GM18520 (cell line): ENCODE results near the gene FGFR2.
"Not testable (repeated sequence)": the region's sequence is repeated elsewhere in the genome, so short reads cannot be mapped to it uniquely, and the experiment has no call there.

Experiments
- ATAC-seq: cut with Tn5 transposase; IDR thresholded peaks from one replicate; pipeline ENCODE4 v1.9.1; 2021; ENCODE audit not compliant: unreplicated experiment

FGFR2 gene

DNA sequence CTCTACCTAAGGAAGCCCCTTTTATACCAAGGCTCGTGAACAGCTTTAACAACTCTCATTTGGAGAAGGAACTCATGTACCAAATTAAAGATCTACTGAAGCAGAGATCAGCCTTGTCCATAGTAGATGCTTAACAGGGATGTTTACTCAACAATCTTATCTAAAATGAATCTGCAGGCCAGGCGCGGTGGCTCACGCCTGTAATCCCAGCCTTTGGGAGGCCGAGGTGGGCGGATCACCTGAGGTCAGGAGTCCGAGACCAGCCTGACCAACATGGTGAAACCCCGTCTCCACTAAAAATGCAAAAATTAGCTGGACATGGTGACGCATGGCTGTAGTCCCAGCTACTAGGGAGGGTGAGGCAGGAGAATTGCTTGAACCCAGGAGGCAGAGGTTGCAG is 43.3 kb downstream of the FGFR2 start:
- ATAC-seq: not testable (repeated sequence)

DNA sequence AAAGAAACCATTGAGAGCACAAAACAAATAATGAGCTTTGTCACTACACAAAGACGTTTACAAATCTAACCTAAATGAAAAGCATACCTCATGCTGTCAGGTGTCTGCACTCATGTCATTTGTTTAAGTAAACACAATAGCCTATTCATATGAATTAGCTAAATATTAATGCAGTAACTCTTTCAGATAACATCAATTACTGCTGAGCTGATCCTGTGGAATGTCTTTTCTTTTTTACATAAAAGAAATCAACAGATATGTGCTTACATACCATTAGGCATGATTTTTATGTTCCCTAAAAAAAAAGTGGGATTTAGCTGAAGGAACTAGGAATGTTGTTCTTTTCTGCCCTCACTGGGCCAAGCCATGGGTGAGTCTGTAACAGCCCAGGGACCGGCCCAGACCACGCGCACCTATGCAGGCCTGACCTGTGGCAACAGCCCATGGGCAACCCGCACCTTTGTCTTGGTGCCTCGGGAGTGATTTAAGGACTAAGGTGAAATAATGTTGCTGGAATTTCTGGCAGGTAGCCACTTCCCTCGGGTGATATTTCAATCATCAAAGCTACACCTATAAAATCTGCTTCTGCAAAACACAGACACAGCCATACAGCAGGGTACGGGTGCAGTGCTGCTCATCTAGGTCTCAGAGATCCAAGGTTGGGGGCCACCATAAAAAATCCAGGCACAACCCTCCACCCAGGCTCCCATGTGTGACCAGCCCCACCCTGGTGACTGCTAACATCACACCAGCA is 44.6 kb downstream of the FGFR2 start:
- no peak for ATAC-seq

DNA sequence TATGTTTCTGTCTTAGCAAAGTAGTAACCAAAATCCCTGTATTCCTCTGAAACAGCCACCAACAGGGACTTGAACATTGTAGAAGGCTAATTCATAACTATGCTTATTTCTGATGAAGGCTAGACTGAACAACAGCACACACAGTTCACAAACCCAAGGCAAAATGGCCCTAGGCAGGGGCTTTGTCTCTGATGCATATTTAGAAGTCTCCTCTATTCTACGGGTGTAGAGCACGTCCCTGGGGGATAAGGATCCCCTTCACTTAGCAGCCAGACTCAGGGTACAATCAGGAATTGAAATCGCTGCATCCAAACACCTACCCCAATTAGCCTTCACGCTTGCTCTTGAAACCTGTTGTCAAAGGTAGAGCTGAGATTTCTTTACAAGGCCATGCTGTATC is 45.5 kb downstream of the FGFR2 start:
- no peak for ATAC-seq

DNA sequence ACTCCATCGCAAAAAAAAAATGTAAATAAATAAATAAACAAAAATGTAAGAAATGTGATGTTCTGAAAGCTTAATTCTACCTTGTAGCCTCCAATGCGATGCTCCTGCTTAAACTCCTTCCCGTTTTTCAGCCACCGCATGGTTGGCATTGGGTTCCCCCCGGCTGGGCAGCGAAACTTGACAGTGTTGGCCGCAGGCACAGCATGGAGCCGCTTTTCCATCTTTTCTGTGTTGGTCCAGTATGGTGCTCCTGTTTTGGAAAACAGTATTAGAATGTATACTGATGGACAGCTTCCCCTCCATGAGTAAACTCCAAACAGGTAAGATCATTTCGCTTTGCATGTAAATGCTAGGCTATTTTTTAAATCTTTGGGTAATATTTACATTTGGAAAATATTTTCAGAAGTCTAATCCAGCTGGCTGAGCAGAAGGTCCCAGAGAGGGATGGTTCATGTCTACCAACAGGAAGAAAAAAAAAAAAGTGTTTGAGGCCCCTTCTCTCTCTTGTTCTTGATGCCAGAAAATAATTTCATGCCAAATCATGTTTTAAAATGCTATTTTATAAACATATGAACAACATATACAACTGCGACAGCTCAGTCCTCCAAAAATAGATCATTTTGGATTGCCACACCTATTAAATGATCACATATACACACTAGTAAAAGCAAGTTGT is 46.9 kb downstream of the FGFR2 start:
- ATAC-seq: no peak

DNA sequence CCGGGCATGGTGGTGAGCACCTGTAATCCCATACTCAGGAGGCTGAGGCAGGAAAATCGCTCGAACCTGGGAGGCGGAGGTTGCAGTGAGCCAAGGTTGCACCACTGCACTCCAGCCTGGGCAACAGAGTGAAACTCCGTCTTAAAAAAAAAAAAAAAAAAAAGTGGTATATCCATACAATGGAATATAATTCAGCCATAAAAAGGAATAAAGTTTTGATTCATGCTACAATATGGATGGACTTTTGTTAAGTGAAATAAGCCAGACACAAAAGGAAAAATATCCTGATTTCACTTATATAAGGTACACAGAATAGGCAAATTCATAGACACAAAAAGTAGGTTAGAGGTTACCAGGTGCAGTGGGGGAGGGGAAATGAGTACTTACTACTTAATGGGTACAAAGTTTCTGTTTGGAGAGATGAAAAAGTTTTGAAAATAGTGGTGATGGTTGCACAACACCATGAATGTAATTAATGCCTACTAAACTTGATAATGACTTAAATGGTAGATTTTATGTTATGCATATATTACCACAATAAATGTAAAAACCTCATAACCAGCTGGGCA is 53.9 kb downstream of the FGFR2 start:
- ATAC-seq: no peak

DNA sequence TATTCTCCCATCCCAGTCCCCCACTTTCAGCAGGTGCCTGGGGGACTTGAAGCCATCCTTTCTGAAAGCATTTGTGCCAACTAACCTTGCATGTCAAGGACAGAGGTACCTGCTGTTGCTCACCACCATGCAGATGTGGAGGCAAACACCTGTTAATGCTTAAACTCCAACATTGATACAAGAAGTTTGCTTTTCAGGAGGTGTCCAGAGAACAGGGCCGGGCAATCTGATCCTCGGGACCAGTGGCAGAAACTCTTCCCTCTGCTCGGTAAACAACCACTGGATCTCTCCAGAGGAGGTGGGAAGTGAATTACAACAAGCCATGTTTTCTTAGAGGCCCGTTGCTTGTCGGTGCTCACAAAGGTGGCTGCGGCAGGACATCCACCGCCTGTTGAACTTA is 54.7 kb downstream of the FGFR2 start:
- ATAC-seq: no peak

DNA sequence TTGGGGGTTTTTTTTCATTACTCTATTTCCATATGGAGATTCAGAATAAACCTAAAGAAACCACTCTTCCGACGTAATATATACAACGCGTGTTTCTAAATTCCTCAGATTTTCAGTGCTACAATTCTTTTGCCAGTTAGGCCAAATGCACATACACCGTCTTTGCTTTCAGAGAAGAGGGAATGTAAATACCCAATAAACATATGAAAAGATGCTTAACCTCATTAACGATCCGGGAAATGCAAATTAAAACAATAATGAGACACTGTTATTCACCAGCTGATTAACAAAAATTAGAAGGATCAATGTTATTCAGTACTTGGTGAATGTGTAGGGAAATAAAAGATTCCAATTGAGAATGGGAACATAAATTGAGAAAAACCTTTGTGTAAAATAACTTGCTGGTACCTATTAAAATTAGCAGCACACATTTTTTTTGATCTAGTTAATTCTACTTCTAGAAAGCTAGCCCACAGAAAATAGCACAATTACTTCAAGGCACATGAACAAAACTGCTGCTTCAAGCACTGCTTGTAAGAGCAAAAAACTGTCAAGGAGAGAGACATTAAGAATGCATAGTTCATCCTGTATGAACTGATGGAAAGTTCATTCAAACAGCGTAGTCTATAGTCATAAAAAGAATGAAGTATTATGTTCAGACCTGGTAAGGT is 56.7 kb downstream of the FGFR2 start:
- no peak for ATAC-seq

DNA sequence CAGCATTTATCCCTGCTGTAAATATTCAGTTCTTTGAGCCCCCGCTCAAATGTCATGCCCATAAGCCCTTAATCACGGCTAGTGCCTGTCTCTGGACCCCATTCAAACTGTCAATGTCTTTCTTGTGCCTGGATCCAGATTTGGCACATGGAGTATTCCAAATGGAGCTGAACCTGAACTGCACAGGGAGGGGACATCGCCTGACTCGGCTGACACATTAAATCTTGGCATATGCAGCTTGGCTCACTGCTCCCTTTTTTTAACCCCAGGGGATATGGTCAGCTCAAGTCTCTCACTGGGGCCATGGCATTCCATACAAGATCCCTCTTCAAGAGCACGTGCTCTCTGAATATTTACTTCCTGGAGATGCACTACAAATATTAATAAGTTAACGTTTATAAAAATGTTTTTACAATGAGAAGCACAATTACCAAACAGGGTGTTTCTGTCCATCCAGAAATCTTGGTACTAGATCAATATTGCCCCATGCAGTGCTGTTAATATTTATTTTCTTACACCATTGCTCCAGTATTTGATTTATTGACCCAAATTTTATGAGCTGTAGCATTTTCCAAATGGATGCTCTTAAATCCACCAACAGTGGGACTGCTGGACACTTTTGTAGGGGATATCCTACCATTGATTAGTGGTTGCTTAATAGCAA is 57.4 kb downstream of the FGFR2 start:
- no peak for ATAC-seq

DNA sequence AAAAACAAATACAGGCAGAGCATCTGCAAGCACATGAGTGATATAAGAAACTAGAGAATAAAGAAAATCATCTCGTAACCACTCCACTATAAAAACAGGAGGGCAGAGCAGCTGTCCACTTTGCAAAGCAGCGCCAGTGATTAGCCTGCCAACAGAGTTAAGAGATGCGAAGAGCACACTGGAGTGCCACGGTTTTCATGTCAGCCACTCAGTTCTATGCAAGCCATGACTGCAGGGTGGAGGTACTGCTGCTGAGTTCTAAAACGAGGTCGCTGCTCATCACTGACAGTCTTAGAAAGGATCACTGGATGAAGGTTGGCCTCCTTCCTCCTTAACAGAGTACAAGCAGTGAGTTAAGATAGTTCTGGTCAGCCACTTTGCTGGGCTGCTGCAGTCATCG is 58.5 kb downstream of the FGFR2 start:
- ATAC-seq: no peak

DNA sequence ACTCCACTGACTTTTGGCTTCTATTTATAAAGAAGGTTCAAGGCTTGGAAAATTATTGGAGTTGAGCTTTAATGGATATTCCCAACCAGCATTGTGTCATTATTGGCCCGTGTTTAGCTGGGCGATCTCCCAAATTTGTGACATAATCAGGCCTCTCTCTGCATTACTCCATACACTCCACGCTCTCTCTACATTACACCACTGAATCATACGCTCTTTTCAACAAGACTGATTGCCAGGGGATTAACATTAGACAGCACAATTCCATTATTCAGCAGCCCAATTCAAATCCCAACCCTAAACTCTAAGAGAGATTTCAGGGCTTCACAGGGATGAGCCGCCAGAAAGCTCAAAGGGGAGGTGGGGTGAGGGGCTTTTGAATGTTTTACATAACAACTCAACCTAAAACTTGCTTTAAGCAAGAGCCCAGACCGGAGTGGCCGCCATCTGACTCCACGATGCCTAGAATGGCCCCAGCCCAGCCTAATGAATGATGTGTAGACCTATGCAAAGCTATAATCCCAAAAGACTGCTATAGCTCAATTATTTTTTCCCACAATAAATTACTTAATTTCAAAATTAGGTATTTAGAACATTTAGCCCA is 61.8 kb downstream of the FGFR2 start:
- ATAC-seq: no peak

DNA sequence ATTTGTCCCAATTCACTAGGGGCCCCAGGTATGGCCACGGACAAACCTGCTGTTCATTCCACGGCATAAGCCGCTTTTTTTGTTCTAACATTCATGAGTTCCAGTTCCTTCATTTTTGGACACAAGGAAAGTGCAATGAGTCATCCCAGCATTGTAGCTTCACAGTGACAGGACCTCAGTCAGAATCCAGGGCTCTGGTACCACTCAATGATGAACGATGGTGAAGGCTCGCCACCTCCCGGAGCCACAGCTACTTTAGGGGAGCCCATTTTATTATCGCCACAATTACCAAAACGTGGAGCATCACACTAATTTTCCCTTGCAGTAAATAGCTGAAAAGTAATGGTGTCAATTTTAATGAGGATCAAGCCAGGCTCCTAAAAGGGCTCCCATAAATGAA is 62.9 kb downstream of the FGFR2 start:
- ATAC-seq: no peak

DNA sequence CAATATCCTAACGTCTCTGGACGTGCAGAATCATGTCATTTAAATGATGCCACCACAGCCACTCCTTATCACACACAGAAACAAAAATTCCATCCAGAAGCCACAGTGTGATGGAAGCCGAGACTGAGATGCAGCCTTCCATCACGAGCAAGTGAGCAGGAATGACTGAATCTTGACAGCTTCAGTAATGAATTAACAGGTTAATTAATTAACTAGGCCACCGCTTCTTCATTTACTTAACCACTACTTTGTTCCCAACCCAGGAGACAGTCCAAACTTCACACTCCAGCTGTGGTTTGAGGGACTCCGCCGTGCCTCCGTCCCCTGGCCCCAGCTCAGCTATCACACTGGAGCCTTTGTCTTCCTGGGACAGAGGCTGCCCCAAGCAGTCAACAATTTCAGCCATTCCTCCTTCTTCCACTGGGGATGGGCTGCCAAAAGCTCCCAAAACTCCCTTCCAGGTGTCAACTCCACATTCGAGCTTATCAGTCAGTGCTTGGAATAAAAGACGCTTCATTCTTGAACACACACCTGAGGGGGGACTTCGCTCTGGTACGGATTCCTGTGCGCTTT is 65.9 kb downstream of the FGFR2 start:
- no peak for ATAC-seq

DNA sequence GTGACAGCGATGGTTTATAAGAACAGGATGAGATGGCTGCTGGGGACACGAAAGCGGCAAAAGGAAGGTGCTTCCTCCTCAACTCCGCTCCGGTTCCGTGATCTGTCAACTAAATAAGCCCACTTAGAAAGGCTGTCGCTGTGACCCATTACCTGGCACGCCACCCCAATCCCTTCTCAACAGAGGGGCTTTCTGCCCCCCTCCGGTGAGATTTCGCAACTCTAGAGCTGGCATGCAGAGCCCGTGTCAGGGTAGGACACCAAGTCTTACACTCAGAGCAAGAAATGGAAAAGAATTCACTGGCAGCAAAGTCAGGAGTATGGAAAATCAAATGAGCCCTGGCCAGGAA is 66.4 kb downstream of the FGFR2 start:
- ATAC-seq: no peak

DNA sequence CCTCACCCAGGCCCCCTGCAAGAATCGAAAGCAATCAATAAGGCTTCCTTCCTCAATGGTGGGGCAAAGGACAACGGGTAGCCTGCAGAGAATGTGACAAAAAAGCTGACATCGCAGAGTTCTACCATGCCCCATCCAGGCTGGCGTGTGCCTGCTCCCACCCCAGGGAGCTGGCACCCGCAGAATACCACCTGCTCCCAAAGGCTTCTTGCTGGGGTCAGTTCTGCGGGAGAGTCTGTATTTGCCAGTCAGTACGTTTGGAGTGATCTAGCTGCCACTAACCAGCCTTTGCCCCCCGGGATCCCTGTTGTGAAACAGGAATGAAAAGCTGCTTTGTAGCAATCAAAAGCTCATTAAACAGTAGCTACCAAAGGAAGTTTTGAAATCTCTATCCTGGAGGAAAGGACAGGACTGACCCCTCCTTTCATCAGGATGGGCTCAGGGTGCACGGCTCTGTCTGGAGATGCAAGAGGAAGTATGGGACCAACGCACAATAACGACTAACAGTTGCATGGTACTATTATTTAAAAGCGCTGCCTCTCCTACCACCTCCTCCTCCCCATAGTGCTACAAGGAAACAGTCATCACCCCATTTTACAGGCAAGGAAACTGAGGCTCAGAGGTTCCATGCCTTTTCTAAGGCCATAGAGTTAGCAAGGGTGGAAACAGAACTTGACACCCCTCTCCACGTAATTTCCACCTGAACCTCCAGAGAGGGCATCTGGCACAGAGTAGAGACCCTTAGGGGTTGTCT is 67.0 kb downstream of the FGFR2 start:
- no peak for ATAC-seq

DNA sequence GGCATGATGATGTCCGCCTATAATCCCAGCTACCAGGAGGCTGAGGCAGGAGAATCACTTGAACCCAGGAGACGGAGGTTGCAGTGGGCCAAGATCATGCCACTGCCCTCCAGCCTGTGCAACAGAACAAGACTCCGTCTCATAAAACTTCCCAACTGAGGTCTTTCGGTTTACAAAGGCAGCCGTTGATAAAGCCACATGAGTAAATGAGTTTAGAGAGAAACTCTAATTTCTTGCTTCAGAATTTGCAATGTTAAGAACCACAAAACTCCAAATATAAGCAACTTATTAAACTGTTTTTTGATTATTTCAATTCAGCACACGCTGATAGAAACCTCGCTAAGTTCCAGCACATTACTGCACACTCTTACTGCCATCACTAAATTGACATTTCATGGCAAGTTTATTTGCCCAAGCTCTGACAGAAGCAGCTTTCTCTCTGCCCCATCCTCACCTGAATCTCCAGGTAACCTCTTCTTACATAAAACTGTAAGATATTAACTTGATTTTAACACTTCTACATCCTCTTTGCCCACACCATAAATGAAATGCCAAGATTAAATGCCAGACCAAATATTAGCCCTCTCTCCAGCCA is 67.7 kb downstream of the FGFR2 start:
- ATAC-seq: no peak

DNA sequence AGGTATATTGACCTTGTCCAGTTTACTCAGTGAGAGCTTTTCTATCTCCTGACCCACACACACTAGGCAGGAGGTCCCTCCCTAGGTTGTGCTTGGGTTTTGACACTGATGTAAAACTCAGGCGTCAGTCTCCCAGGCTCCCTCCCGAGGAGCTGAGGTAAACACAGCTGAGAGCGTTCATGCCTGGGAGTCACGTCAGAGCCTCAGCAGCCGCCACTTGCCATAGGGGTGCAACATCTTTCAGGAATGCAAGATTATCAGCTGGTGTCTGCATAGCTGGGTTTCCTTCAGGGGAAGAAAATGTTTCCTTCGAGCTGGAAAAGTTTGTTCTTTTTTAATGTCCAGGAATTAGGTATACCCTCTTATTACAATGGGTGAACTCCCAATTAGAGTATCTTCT is 70.6 kb downstream of the FGFR2 start:
- no peak for ATAC-seq

DNA sequence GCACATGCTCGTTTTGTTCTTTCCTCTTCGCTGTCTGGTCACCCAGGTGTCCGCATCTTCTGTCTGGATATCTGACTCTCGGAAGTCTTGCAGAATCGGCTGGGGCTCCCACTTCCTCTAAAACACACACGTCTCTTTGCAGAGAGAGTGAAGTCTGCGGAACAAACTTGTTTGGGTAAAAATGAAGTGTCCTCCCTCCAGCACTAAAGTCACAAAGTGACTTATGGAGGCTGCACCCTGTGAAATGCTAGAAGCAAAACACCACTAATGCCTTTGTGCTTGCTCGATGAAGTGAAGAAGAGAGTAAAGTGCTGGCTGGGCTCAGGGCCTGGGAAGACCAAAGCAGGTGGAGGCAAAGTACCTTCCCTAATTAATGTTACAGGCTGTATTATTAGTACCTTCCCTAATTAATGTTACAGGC is 71.4 kb downstream of the FGFR2 start:
- no peak for ATAC-seq

DNA sequence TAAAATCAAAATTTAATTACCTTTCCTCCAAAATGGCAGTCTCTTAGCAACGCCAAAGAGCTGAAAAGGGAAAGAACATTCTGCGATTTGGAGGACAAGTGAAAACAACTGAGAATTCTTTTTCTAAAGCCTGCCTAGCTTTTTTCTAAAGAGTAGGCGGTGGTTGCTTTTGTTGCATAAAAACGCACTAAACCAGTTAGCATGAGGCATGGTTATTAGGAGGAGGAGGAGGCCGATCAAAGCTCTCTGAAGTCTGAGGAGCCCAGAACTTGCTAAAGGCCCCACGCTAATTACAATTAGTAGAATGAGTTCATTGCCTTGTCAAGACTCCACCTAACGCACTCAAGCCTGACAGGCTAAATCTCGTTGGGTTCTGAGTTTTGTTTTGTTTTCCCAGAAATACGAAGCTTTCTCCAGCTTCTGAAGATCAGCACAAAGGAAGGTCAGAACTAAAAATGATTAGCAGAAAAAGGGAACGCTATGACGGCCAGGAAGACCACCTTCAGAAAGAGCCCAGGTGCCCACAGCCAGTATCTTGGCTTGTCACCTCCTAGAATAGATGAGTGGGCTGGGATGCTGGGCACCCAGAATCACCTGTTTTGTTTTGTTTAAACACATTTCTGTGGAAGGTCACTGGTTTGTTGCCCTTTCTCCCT is 72.0 kb downstream of the FGFR2 start:
- no peak for ATAC-seq
